Activated CD4-positive, CD25-positive, alpha-beta regulatory T cell treated with anti-CD3 and anti-CD28 coated beads, Interleukin-2, amount 50 U/mL, for 16 hours (primary cell): ENCODE results near the gene TPI1.

Source experiments
- DNase-seq: peaks from one replicate; pipeline ENCODE4 v3.0.0-alpha.2; 2020; ENCODE audit warnings: low read depth, low spot score

TPI1 gene

DNA sequence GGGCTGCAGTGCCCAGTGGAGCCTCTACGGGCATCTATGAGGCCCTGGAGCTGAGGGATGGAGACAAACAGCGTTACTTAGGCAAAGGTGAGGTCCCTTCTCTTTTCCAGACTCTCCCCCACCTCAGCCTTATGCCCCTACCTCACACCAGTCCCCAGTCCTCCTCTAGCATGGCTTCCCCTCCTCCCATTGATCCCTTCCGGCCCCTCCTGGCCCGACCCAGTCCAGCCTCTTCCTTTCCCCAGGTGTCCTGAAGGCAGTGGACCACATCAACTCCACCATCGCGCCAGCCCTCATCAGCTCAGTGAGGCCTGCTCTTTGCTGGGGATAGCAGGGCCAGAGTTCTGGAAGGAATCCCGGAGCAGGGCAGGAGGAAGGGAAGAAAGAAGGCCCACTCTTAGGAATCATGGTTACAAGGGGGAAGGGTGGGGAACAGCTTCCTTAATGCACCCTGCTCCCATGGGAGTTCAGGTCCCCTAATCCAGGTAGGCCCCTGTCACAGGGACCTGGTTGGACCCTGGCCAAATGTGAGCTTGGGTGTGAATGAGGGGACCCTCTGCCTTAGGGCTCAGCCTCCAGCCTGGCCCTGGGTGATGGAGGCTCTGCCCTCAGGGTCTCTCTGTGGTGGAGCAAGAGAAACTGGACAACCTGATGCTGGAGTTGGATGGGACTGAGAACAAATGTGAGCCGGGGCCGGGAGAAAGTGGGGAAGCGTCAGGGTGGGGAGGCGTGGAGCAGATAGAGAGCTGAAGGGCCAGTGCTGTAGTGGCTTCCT is 49.3 kb downstream of the TPI1 start:
- no peak for DNase-seq

DNA sequence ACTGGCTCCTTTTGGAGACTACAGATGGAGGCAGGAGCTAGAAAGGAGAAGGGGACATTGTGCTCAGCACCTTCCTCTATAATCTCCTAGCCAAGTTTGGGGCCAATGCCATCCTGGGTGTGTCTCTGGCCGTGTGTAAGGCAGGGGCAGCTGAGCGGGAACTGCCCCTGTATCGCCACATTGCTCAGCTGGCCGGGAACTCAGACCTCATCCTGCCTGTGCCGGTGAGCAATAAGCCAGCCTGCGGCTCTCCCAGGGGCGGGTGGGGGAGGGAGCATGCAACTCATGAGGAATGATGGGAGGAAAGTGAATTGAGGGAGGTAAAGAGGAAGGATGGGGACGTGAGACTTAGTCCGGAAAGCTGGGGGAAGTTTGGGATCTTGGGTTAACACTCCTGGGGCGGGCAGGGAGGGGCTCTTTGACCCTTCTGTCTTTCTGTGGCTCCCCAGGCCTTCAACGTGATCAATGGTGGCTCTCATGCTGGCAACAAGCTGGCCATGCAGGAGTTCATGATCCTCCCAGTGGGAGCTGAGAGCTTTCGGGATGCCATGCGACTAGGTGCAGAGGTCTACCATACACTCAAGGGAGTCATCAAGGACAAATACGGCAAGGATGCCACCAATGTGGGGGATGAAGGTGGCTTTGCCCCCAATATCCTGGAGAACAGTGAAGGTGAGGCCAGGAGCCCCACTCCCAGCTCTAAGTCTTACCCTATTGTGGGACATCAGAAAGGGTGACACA is 50.3 kb downstream of the TPI1 start:
- no peak for DNase-seq

GRCh38 chr12:6919588-6919987 is 52.3 kb downstream of the TPI1 start:
- no peak for DNase-seq
